HL-60 (cell line): Measurements from ENCODE around the gene ZNF282.

Source experiments
- POLR2AphosphoS5 ChIP-seq: IDR thresholded peaks from 2 replicates; pipeline ENCODE4 v1.6.1; 2012; ENCODE audit warnings: low read depth
- SPI1 ChIP-seq: IDR thresholded peaks from 2 replicates; pipeline ENCODE4 v1.6.1; 2012; ENCODE audit warnings: low read depth, mild to moderate bottlenecking, borderline replicate concordance
- TF ChIP-seq, protein P1 (sequence below): IDR thresholded peaks from one replicate; pipeline ENCODE4 v1.5.1; 2011; ENCODE audit warnings: low read length, control low read depth, inconsistent platforms; ENCODE audit not compliant: insufficient read depth
- TF ChIP-seq, protein P2 (sequence below): IDR thresholded peaks from 2 replicates; pipeline ENCODE4 v1.6.1; 2012; ENCODE audit warnings: low read depth; ENCODE audit not compliant: insufficient replicate concordance

DNA sequence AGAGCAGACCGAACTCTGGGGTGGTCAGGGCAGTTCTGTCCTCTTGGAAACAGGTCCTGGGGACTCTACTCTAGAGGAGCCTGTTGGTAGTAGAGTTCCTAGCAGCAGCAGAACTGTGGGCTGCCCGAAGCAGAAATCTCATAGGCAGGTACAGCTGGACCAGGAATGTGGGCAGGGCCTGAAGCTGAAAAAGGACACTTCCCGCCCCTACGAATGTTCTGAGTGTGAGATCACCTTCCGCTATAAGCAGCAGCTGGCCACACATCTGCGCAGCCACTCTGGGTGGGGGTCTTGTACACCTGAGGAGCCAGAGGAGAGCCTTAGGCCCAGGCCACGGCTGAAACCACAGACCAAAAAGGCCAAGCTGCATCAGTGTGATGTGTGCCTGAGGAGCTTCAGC, 58.3 kb downstream of the ZNF282 start:
- TF ChIP-seq, protein P1, sequence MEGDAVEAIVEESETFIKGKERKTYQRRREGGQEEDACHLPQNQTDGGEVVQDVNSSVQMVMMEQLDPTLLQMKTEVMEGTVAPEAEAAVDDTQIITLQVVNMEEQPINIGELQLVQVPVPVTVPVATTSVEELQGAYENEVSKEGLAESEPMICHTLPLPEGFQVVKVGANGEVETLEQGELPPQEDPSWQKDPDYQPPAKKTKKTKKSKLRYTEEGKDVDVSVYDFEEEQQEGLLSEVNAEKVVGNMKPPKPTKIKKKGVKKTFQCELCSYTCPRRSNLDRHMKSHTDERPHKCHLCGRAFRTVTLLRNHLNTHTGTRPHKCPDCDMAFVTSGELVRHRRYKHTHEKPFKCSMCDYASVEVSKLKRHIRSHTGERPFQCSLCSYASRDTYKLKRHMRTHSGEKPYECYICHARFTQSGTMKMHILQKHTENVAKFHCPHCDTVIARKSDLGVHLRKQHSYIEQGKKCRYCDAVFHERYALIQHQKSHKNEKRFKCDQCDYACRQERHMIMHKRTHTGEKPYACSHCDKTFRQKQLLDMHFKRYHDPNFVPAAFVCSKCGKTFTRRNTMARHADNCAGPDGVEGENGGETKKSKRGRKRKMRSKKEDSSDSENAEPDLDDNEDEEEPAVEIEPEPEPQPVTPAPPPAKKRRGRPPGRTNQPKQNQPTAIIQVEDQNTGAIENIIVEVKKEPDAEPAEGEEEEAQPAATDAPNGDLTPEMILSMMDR: no peak
- TF ChIP-seq, protein P2, sequence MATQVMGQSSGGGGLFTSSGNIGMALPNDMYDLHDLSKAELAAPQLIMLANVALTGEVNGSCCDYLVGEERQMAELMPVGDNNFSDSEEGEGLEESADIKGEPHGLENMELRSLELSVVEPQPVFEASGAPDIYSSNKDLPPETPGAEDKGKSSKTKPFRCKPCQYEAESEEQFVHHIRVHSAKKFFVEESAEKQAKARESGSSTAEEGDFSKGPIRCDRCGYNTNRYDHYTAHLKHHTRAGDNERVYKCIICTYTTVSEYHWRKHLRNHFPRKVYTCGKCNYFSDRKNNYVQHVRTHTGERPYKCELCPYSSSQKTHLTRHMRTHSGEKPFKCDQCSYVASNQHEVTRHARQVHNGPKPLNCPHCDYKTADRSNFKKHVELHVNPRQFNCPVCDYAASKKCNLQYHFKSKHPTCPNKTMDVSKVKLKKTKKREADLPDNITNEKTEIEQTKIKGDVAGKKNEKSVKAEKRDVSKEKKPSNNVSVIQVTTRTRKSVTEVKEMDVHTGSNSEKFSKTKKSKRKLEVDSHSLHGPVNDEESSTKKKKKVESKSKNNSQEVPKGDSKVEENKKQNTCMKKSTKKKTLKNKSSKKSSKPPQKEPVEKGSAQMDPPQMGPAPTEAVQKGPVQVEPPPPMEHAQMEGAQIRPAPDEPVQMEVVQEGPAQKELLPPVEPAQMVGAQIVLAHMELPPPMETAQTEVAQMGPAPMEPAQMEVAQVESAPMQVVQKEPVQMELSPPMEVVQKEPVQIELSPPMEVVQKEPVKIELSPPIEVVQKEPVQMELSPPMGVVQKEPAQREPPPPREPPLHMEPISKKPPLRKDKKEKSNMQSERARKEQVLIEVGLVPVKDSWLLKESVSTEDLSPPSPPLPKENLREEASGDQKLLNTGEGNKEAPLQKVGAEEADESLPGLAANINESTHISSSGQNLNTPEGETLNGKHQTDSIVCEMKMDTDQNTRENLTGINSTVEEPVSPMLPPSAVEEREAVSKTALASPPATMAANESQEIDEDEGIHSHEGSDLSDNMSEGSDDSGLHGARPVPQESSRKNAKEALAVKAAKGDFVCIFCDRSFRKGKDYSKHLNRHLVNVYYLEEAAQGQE: no peak
- TF ChIP-seq POLR2AphosphoS5 (no peak), SPI1 (no peak)
